NCI-H748 (cell line): ENCODE measurements around the gene FLYWCH1.

Experiments used
- DNase-seq: peaks from one replicate; lab custom pipeline; 2025; ENCODE audit not compliant: unreplicated experiment; lab: John Stamatoyannopoulos, UW

Gene FLYWCH1

GRCh38 chr16:2952679-2953078, 40.9 kb downstream of the FLYWCH1 start:
- peak; percentile 84 for DNase-seq

GRCh38 chr16:2953706-2954627, 42.2 kb downstream of the FLYWCH1 start:
- DNase-seq, result no peak

GRCh38 chr16:2954656-2955381, 43.1 kb downstream of the FLYWCH1 start:
- DNase-seq, result no peak

GRCh38 chr16:2955438-2955778, 43.7 kb downstream of the FLYWCH1 start:
- no peak for DNase-seq

GRCh38 chr16:2955779-2956578, 44.2 kb downstream of the FLYWCH1 start:
- no peak for DNase-seq

- DNase-seq, result no peak
Measured at GRCh38 chr16:2956579-2956956, 44.8 kb downstream of the FLYWCH1 start.

GRCh38 chr16:2959206-2959605, 47.5 kb downstream of the FLYWCH1 start:
- DNase-seq, result no peak

- no peak for DNase-seq
Measured at GRCh38 chr16:2960183-2961010, 48.7 kb downstream of the FLYWCH1 start.

GRCh38 chr16:2962334-2963073, 50.8 kb downstream of the FLYWCH1 start:
- no peak for DNase-seq

GRCh38 chr16:2963074-2963722, 51.5 kb downstream of the FLYWCH1 start:
- no peak for DNase-seq

- DNase-seq, result peak; percentile 79
Measured at GRCh38 chr16:2963723-2964474, 52.2 kb downstream of the FLYWCH1 start, which contains the start of gene KREMEN2. Gene KREMEN2 (plus strand): TSS chr16:2964275. CDS start chr16:2964521, 246 bp downstream.

GRCh38 chr16:2964475-2965336, 53.0 kb downstream of the FLYWCH1 start:
- DNase-seq, result peak; percentile 86

- DNase-seq, result no peak
Measured at GRCh38 chr16:2966043-2966807, 54.5 kb downstream of the FLYWCH1 start.

GRCh38 chr16:2966808-2967191, 55.1 kb downstream of the FLYWCH1 start:
- DNase-seq, result peak; percentile 37

GRCh38 chr16:2967211-2967631, 55.5 kb downstream of the FLYWCH1 start:
- DNase-seq, result no peak

GRCh38 chr16:2967721-2968161, 56.0 kb downstream of the FLYWCH1 start:
- DNase-seq, result no peak

GRCh38 chr16:2968368-2968737, 56.6 kb downstream of the FLYWCH1 start:
- DNase-seq, result no peak
